GM12892 (cell line): ENCODE results near the gene CNMD.

Experiments
- POLR2A ChIP-seq: IDR thresholded peaks from 2 replicates; pipeline ENCODE4 v1.6.1; 2011; ENCODE audit warnings: low read depth, low read length, control low read depth
- POLR2AphosphoS5 ChIP-seq: IDR thresholded peaks from 2 replicates; pipeline ENCODE4 v1.6.1; 2011; ENCODE audit warnings: low read depth, low read length, control low read depth

- TF ChIP-seq POLR2AphosphoS5 (no peak), POLR2A (no peak)
Observed at GRCh38 chr13:52703482-52703881, 36.1 kb downstream of the CNMD start.
